ENCODE data around the gene MGAT4C. TPM values are rescaled to one million over a fixed set of nuclear protein-coding genes. Genes with fewer than 3 reads are reported as not detected.

The MGAT4C gene
- total and polyA plus RNA-seq, 12 donors: 0.20 to 12.2 (median 3.6) TPM

DNA sequence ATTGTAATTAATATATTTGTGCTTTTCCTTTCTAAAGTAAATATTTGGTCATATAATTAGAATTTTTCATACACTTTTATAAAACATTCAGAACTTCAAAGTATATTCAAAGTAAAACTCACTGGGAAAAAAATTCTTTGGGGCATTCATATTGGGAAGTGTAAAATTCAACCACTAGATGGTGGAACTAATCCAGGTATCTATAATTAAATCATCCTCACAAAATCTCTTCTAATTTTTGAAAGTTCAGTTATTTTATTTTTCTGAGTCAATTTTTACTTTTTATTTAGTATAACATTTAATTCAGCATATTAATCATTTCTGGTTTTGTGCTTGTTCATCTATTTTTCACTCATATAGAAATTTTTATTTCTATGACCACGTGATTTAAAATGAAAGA is 301.1 kb downstream of the MGAT4C start:
- WGBS, 2 donors: 82 to 83% methylated on average over 1 of the region's 1 CpG
- peak in 4 of 9 donors; percentile 23 to 28 (median 24) for TF ChIP-seq CTCF (IDR thresholded peaks at IDR 0.05)
- H3K27me3 ChIP-seq: peaks cover 0 to 6% (median 0%) of the 10 kb centered on the region in 7 donors
- no peak overlapping the region for H3K4me3 ChIP-seq
- H3K36me3 ChIP-seq: no peaks in the 10 kb centered on the region
- no peaks in the 10 kb centered on the region for H3K4me1 ChIP-seq
- intact Hi-C loops (cut with DNase I): no loop called here
- ATAC-seq: no peak
- no peaks in the 10 kb centered on the region for H3K9me3 ChIP-seq
- no peak for DNase-seq
- no peak overlapping the region for H3K27ac ChIP-seq

- no peak overlapping the region for H3K27ac ChIP-seq
- ATAC-seq (no peak), DNase-seq (no peak)
- no peaks in the 10 kb centered on the region for H3K36me3 ChIP-seq
- intact Hi-C loops (cut with DNase I): no loop called here
- no peaks in the 10 kb centered on the region for H3K9me3 ChIP-seq
- WGBS, 2 donors: 18 to 19% methylated on average over 1 of the region's 1 CpG
- H3K27me3 ChIP-seq: peaks cover 0 to 6% (median 0%) of the 10 kb centered on the region in 7 donors
- H3K4me1 ChIP-seq: no peaks in the 10 kb centered on the region
- peak in 2 of 9 donors; percentile 13 to 31 for TF ChIP-seq CTCF (IDR thresholded peaks at IDR 0.05)
- H3K4me3 ChIP-seq: no peak overlapping the region
These were observed 304.4 kb downstream of the MGAT4C start for GRCh38 chr12:85951823-85952222.

GRCh38 chr12:85949253-85949652 is 306.9 kb downstream of the MGAT4C start:
- WGBS, 2 donors: 25 to 38% methylated on average over 1 of the region's 1 CpG
- TF ChIP-seq CTCF (IDR thresholded peaks at IDR 0.05): no peak
- Histone ChIP-seq H3K27me3 (peaks cover 0 to 6% (median 0%) of the 10 kb centered on the region in 7 donors), H3K36me3 (no peaks in the 10 kb centered on the region), H3K4me3 (no peak overlapping the region), H3K4me1 (no peaks in the 10 kb centered on the region), H3K27ac (no peak overlapping the region), H3K9me3 (no peaks in the 10 kb centered on the region)
- intact Hi-C loops (cut with DNase I): no loop called here
- no peak for ATAC-seq
- DNase-seq: no peak

GRCh38 chr12:85948340-85948739 is 307.9 kb downstream of the MGAT4C start:
- ATAC-seq: no peak
- Histone ChIP-seq H3K9me3 (no peaks in the 10 kb centered on the region), H3K27me3 (peaks cover 0 to 6% (median 0%) of the 10 kb centered on the region in 7 donors), H3K4me3 (no peak overlapping the region), H3K36me3 (no peaks in the 10 kb centered on the region), H3K27ac (no peak overlapping the region), H3K4me1 (no peaks in the 10 kb centered on the region)
- no peak for TF ChIP-seq CTCF (IDR thresholded peaks at IDR 0.05)
- WGBS, 2 donors: 95 to 96% methylated on average over 1 of the region's 1 CpG
- intact Hi-C loops (cut with DNase I): no loop called here
- DNase-seq: no peak

Measured in heart right ventricle (tissue), 16 donors.